Measurements from ENCODE around the gene SEM1.

- TF ChIP-seq CTCF (conservative IDR thresholded peaks at IDR 0.05): no peak
- no peak for TF ChIP-seq ZFX (IDR thresholded peaks at IDR 0.05)
Observed at GRCh38 chr7:96685353-96685752, 24.3 kb downstream of the SEM1 start.

Measured in C4-2B (cell line).